GM23248 (cell line): ENCODE results near the gene SESTD1. TPM values are rescaled to one million over a fixed set of nuclear protein-coding genes. Genes with fewer than 3 reads are reported as not detected.

Experiments
- DNase-seq: peaks from one replicate; pipeline ENCODE4 v3.0.0-alpha.2; 2015
- H2AFZ ChIP-seq: fragments of 200-600 bp; sonication (generic); 2 replicates; pipeline ENCODE4 v1.6.1; 2016; ENCODE audit warnings: antibody characterized with exemption
- H3F3A ChIP-seq: fragments of 200-600 bp; sonication (generic); 2 replicates; pipeline ENCODE4 v1.6.1; 2016; ENCODE audit warnings: mild to moderate bottlenecking, antibody characterized with exemption, mixed run types; ENCODE audit not compliant: insufficient read depth
- H3K27ac ChIP-seq: fragments of 200-600 bp; sonication (generic); 2 replicates; pipeline ENCODE4 v1.5.1; 2016; ENCODE audit warnings: mild to moderate bottlenecking
- H3K27me3 ChIP-seq: fragments of 200-600 bp; sonication (generic); replicated peaks from 2 replicates; pipeline ENCODE4 v1.6.1; 2016; ENCODE audit warnings: mild to moderate bottlenecking; ENCODE audit not compliant: insufficient read depth
- H3K36me3 ChIP-seq: fragments of 200-600 bp; sonication (generic); 2 replicates; pipeline ENCODE4 v1.6.1; 2016; ENCODE audit warnings: low read depth, mild to moderate bottlenecking
- H3K4me1 ChIP-seq: fragments of 200-600 bp; sonication (generic); 2 replicates; pipeline ENCODE4 v1.6.1; 2016; ENCODE audit warnings: mild to moderate bottlenecking; ENCODE audit not compliant: insufficient read depth
- H3K4me2 ChIP-seq: fragments of 200-600 bp; sonication (generic); one replicate; pipeline ENCODE4 v1.6.1; 2016; ENCODE audit warnings: mild to moderate bottlenecking; ENCODE audit not compliant: unreplicated experiment
- H3K4me3 ChIP-seq: fragments of 200-600 bp; sonication (generic); 2 replicates; pipeline ENCODE4 v1.5.1; 2016; ENCODE audit warnings: mild to moderate bottlenecking
- H3K79me2 ChIP-seq: fragments of 200-600 bp; sonication (generic); 2 replicates; pipeline ENCODE4 v1.6.1; 2016; ENCODE audit warnings: mild to moderate bottlenecking; ENCODE audit not compliant: insufficient read depth
- H3K9ac ChIP-seq: fragments of 200-600 bp; sonication (generic); 2 replicates; pipeline ENCODE4 v1.6.1; 2016; ENCODE audit warnings: mild to moderate bottlenecking
- H3K9me2 ChIP-seq: fragments of 200-600 bp; sonication (generic); 2 replicates; pipeline ENCODE4 v1.6.1; 2016; ENCODE audit warnings: mixed run types, mild to moderate bottlenecking, moderate library complexity; ENCODE audit not compliant: insufficient read depth
- H3K9me3 ChIP-seq: fragments of 200-600 bp; sonication (generic); one replicate; pipeline ENCODE4 v1.6.1; 2017; ENCODE audit warnings: low read depth
- H4K20me1 ChIP-seq: fragments of 200-600 bp; sonication (generic); 2 replicates; pipeline ENCODE4 v1.6.0; 2016; ENCODE audit not compliant: insufficient read depth
- EZH2 ChIP-seq: fragments of 200-600 bp; sonication (generic); IDR thresholded peaks from 2 replicates; pipeline ENCODE4 v1.6.1; 2018; ENCODE audit warnings: antibody characterized with exemption, mild to moderate bottlenecking; ENCODE audit not compliant: insufficient read depth, poor library complexity, severe bottlenecking
- EZH2phosphoT487 ChIP-seq: fragments of 200-600 bp; sonication (generic); IDR thresholded peaks from 2 replicates; pipeline ENCODE4 v1.6.1; 2018; ENCODE audit warnings: antibody characterized with exemption, moderate library complexity, mild to moderate bottlenecking, low read depth; ENCODE audit not compliant: insufficient read depth
- WGBS, 2 experiments: methylation state at CpG; one replicate each; pipeline ENCODE4 v1.1.6; 2015 to 2017; ENCODE audit warnings: low lambda C conversion rate in 2 of 2, low coverage in 1 of 2; ENCODE audit errors: missing lambda C conversion rate in 2 of 2; 5-methylcytosine and 5-hydroxymethylcytosine counted together
- in situ Hi-C: fragments of 300-500 bp; cut with MboI; formaldehyde crosslinking; loops from 2 replicates; pipeline ENCODE4 v1.15.0; 2020
- polyA plus RNA-seq: library from polyadenylated mRNA; unstranded; fragments of >200 nt; fragmentation: Nextera tagmentation; extraction: Ambion mirVana; gene quantifications from 2 replicates; pipeline ENCODE4 v1.2.1, GENCODE V29; 2016
- total RNA-seq: library from RNA; depleted of rRNA; stranded (reverse); fragments of >200 nt; shearing (Covaris generic); gene quantifications from 2 replicates; pipeline ENCODE4 v1.2.3, GENCODE V29; 2014

Gene SESTD1
- total and polyA plus RNA-seq, 2 experiments from 2014 or later, result 22.5 to 77.1 TPM

DNA sequence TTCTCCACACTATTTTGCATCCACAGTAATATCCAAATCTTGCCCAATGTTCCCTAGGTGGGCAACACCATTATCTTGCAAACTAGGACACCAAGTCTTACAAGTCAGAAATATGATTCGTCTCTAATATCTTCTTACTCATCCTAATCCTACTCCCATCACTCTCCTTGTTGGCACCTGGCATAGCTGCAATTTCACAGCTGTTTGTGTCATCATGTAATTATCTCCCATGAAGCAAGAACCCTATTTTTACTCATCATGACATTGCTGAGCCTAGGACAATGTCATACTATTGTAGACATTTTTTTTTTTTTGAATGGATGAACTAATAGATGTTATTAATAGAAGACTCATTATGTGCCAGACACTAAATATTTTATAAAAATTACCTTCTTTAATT lies 123.4 kb downstream of the SESTD1 start:
- in situ Hi-C loops, result no loop called here
- DNase-seq, result peak; percentile 32
- no peaks in the 10 kb centered on the region for H4K20me1 ChIP-seq
- no peaks in the 10 kb centered on the region for H3K79me2 ChIP-seq
- H3F3A ChIP-seq, result no peaks in the 10 kb centered on the region
- no peaks in the 10 kb centered on the region for H3K9me3 ChIP-seq
- H3K27me3 ChIP-seq, result no peaks in the 10 kb centered on the region
- 0 out of 2 replicates have a peak, but pooled peaks cover 7% of the 10 kb centered on the region for H3K4me1 ChIP-seq
- H3K9me2 ChIP-seq, result no peaks in the 10 kb centered on the region
- no peak overlapping the region for H3K9ac ChIP-seq
- peaks cover 17% of the 10 kb centered on the region for H3K36me3 ChIP-seq
- no peak overlapping the region for H3K27ac ChIP-seq
- no peak overlapping the region for H2AFZ ChIP-seq
- H3K4me3 ChIP-seq, result no peak overlapping the region
- TF ChIP-seq EZH2phosphoT487 (no peak), EZH2 (no peak)
- no peak overlapping the region for H3K4me2 ChIP-seq
- 50 to 57% methylated on average over 1 of the region's 1 CpG for WGBS, 2 experiments

DNA sequence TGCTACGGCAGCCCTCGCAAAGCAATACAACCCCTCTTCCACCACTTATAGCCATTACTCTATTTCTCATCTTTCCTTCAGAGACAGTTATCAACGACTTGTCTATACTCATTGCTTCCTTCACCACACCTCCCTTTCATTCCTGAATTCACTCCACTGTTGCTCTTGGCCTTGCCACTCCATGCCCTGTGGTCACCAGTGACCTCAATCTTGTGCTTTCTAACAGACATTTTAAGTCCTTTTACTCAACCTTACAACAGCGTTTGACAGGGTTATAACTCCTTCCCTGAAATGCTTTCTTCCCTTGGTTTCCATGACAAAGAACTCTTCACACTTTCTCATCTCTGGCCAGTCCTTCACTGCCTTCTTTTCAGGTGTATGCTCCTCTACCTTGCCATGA lies 124.1 kb downstream of the SESTD1 start:
- Histone ChIP-seq H3K9ac (no peak overlapping the region), H3K36me3 (peaks cover 16% of the 10 kb centered on the region), H3K4me3 (no peak overlapping the region), H3K4me1 (0 out of 2 replicates have a peak, but pooled peaks cover 7% of the 10 kb centered on the region), H3F3A (no peaks in the 10 kb centered on the region), H3K9me3 (no peaks in the 10 kb centered on the region), H3K27ac (no peak overlapping the region), H4K20me1 (no peaks in the 10 kb centered on the region), H3K27me3 (no peaks in the 10 kb centered on the region), H3K79me2 (no peaks in the 10 kb centered on the region), H3K4me2 (no peak overlapping the region), H3K9me2 (no peaks in the 10 kb centered on the region), H2AFZ (no peak overlapping the region)
- WGBS, 2 experiments, result 97 to 98% methylated on average over 4 of the region's 4 CpGs
- no peak for DNase-seq
- in situ Hi-C loops, result no loop called here
- TF ChIP-seq EZH2phosphoT487, result no peak
- no peak for TF ChIP-seq EZH2

DNA sequence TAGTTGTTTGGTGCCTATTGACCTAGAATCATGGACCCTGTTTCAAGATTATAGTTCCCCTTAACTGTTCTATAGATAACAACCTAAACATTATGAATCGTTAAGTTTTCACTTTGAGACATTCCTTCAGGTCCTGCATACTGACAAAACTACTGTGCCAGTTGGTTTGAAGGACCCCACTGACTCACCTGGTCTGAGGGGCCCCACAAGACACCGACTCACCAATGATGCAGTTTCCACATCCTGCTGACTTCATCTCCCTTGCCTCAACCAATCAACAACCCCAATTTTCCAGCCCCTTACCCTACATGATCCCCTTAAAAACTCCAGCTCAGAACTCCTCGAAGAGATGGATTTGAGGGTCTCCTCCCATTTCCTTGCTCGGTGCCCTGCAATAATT lies 125.1 kb downstream of the SESTD1 start:
- 97 to 99% methylated on average over 4 of the region's 4 CpGs for WGBS, 2 experiments
- in situ Hi-C loops, result no loop called here

DNA sequence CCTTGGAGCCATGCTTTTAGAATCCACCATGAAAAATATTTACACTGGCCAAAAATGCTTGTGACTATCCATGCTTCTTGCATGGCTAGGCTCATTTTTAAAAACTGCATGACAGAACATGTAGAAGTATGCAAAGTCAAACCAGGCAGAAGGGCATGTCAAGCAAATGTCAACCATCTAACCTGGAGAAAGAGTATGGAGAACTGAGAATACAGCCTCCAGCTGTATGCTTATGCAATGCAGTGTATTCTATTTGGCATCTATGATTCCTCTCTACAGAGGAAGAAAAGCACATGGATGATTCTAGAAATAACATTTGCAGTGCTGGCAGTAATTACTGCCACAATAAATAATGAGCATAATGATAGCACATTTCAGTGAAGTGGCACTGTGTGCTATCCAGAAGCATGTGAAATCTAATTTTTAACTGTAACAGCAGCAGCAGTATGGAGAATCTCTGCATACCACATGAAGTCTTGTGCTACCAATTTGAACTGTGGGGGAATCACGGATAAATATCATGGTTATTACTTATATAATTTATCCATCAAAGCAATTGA lies 127.4 kb downstream of the SESTD1 start:
- in situ Hi-C loops, result no loop called here
- Histone ChIP-seq H3K79me2 (no peaks in the 10 kb centered on the region), H3K36me3 (peaks cover 11% of the 10 kb centered on the region), H2AFZ (no peak overlapping the region), H3K27ac (no peak overlapping the region), H3K4me1 (peaks cover 9% of the 10 kb centered on the region; the same call in 1 of the 2 replicates), H3F3A (no peaks in the 10 kb centered on the region), H3K9me2 (no peaks in the 10 kb centered on the region), H3K9ac (no peak overlapping the region), H3K4me3 (no peak overlapping the region), H4K20me1 (no peaks in the 10 kb centered on the region), H3K9me3 (no peaks in the 10 kb centered on the region), H3K4me2 (no peak overlapping the region), H3K27me3 (no peaks in the 10 kb centered on the region)
- WGBS, 2 experiments, result 92 to 97% methylated on average over 1 of the region's 1 CpG
- DNase-seq, result no peak
- no peak for TF ChIP-seq EZH2phosphoT487
- TF ChIP-seq EZH2, result no peak

More for the DNA sequence above, 125.1 kb downstream of the SESTD1 start:
- Histone ChIP-seq H3K4me1 (0 out of 2 replicates have a peak, but pooled peaks cover 7% of the 10 kb centered on the region), H3K4me3 (no peak overlapping the region), H3K9me2 (no peaks in the 10 kb centered on the region), H3K9me3 (no peaks in the 10 kb centered on the region), H3K27ac (no peak overlapping the region), H3K9ac (no peak overlapping the region), H3K79me2 (no peaks in the 10 kb centered on the region), H2AFZ (no peak overlapping the region), H4K20me1 (no peaks in the 10 kb centered on the region), H3F3A (no peaks in the 10 kb centered on the region), H3K36me3 (peaks cover 11% of the 10 kb centered on the region), H3K4me2 (no peak overlapping the region), H3K27me3 (no peaks in the 10 kb centered on the region)
- peak; percentile 5 for DNase-seq
- TF ChIP-seq EZH2phosphoT487, result no peak
- TF ChIP-seq EZH2, result no peak

DNA sequence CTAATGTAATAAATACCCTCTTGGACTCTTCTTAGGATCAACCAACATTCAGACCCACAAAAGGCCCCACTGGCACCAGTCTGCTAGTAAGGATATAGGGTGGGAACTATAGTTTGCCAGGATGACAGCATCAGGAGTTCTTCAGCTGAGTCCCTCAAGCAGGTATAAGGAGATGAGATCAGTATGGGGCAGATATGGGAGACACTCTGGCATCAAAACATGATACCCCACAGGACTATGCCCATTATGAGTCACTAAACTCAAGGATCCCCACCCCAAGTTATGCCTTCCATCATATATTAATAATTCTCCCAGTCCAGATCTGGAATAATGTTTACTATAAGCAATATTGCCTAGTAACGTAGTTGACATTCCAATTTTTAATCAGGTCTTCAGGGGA lies 131.6 kb downstream of the SESTD1 start:
- no peak for TF ChIP-seq EZH2
- TF ChIP-seq EZH2phosphoT487, result no peak
- Histone ChIP-seq H3K9me2 (no peaks in the 10 kb centered on the region), H3K36me3 (peaks cover 11% of the 10 kb centered on the region; the same call in 1 of the 2 replicates), H3K4me1 (peaks cover 4% of the 10 kb centered on the region; the same call in 1 of the 2 replicates), H3K27ac (no peak overlapping the region), H3K9me3 (no peaks in the 10 kb centered on the region), H3K9ac (no peak overlapping the region), H3K4me3 (no peak overlapping the region), H4K20me1 (no peaks in the 10 kb centered on the region), H3F3A (no peaks in the 10 kb centered on the region), H2AFZ (no peak overlapping the region), H3K4me2 (no peak overlapping the region), H3K27me3 (no peaks in the 10 kb centered on the region), H3K79me2 (no peaks in the 10 kb centered on the region)
- DNase-seq, result no peak
- in situ Hi-C loops, result no loop called here
- WGBS, 2 experiments, result 87 to 92% methylated on average over 1 of the region's 1 CpG
